Osteocyte (in vitro differentiated cells): ENCODE measurements around the gene CKM. TPM values are rescaled to one million over a fixed set of nuclear protein-coding genes. Genes with fewer than 3 reads are reported as not detected.
"Not testable (repeated sequence)": the region's sequence is repeated elsewhere in the genome, so short reads cannot be mapped to it uniquely, and the experiment has no call there.

Source experiments
- DNase-seq: peaks from one replicate; pipeline ENCODE4 v3.0.0; 2021; ENCODE audit warnings: mixed read lengths; ENCODE audit not compliant: unreplicated experiment; ENCODE audit errors: extremely low spot score
- H3K27ac Mint-ChIP-seq: one replicate; pipeline ENCODE4 v1.8.0; 2021; ENCODE audit warnings: mild to moderate bottlenecking, mixed read lengths; ENCODE audit not compliant: unreplicated experiment
- H3K27me3 Mint-ChIP-seq: one replicate; pipeline ENCODE4 v1.8.0; 2021; ENCODE audit warnings: mixed read lengths; ENCODE audit not compliant: unreplicated experiment
- H3K36me3 Mint-ChIP-seq: one replicate; pipeline ENCODE4 v1.8.0; 2021; ENCODE audit warnings: mixed read lengths; ENCODE audit not compliant: unreplicated experiment
- H3K4me1 Mint-ChIP-seq: one replicate; pipeline ENCODE4 v1.8.0; 2021; ENCODE audit warnings: mixed read lengths; ENCODE audit not compliant: unreplicated experiment
- H3K4me3 Mint-ChIP-seq: one replicate; pipeline ENCODE4 v1.8.0; 2021; ENCODE audit warnings: mild to moderate bottlenecking, moderate library complexity, mixed read lengths; ENCODE audit not compliant: unreplicated experiment
- H3K9me3 Mint-ChIP-seq: one replicate; pipeline ENCODE4 v1.8.0; 2021; ENCODE audit warnings: mixed read lengths; ENCODE audit not compliant: unreplicated experiment
- CTCF ChIP-seq: fragments of 200-600 bp; sonication (generic); IDR thresholded peaks from 2 replicates; pipeline ENCODE4 v1.5.0; 2021; ENCODE audit warnings: antibody characterized with exemption, mild to moderate bottlenecking, moderate library complexity
- total RNA-seq: library from RNA; stranded (reverse); gene quantifications from 2 replicates; pipeline ENCODE4 v1.2.1, GENCODE V29; 2021

Gene CKM
- total RNA-seq, 1 donor from 2014 or later, result not detected

- no peak for DNase-seq
- TF ChIP-seq CTCF, result no peak
- Mint-ChIP-seq H3K27ac (no peak overlapping the region), H3K36me3 (peaks cover 22% of the 10 kb centered on the region), H3K27me3 (no peaks in the 10 kb centered on the region), H3K4me1 (peaks cover 2% of the 10 kb centered on the region), H3K4me3 (no peak overlapping the region), H3K9me3 (no peaks in the 10 kb centered on the region)
Observed at GRCh38 chr19:45271098-45271734, 51.5 kb downstream of the CKM start.

- not testable (repeated sequence) for DNase-seq
Observed at GRCh38 chr19:45269939-45270338, 52.7 kb downstream of the CKM start.

GRCh38 chr19:45267296-45267695 is 55.4 kb downstream of the CKM start:
- H3K9me3 Mint-ChIP-seq, result no peaks in the 10 kb centered on the region
- no peak overlapping the region for H3K27ac Mint-ChIP-seq
- H3K4me3 Mint-ChIP-seq, result no peak overlapping the region
- H3K27me3 Mint-ChIP-seq, result no peaks in the 10 kb centered on the region
- no peak for DNase-seq
- peaks cover 2% of the 10 kb centered on the region for H3K4me1 Mint-ChIP-seq
- no peak for TF ChIP-seq CTCF
- H3K36me3 Mint-ChIP-seq, result peaks cover 13% of the 10 kb centered on the region

More at GRCh38 chr19:45269939-45270338, 52.7 kb downstream of the CKM start:
- not testable (repeated sequence) for H3K4me3 Mint-ChIP-seq, H3K27ac Mint-ChIP-seq, H3K9me3 Mint-ChIP-seq, H3K4me1 Mint-ChIP-seq, H3K27me3 Mint-ChIP-seq
- peaks cover 22% of the 10 kb centered on the region for H3K36me3 Mint-ChIP-seq

- no peak for DNase-seq
- H3K27ac Mint-ChIP-seq, result no peak overlapping the region
- no peaks in the 10 kb centered on the region for H3K9me3 Mint-ChIP-seq
- peaks cover 9% of the 10 kb centered on the region for H3K36me3 Mint-ChIP-seq
- H3K27me3 Mint-ChIP-seq, result no peaks in the 10 kb centered on the region
- no peak overlapping the region for H3K4me3 Mint-ChIP-seq
- TF ChIP-seq CTCF, result no peak
- H3K4me1 Mint-ChIP-seq, result peaks cover 2% of the 10 kb centered on the region
Observed at GRCh38 chr19:45265375-45265774, 57.3 kb downstream of the CKM start.

- no peak for TF ChIP-seq CTCF
- Mint-ChIP-seq H3K4me1 (peaks cover 2% of the 10 kb centered on the region), H3K36me3 (peaks cover 9% of the 10 kb centered on the region), H3K9me3 (no peaks in the 10 kb centered on the region), H3K27ac (no peak overlapping the region), H3K4me3 (no peak overlapping the region), H3K27me3 (no peaks in the 10 kb centered on the region)
- DNase-seq, result no peak
Observed at GRCh38 chr19:45264781-45265317, 57.8 kb downstream of the CKM start.
